ENCODE results near the gene TMEM107.

The TMEM107 gene

DNA sequence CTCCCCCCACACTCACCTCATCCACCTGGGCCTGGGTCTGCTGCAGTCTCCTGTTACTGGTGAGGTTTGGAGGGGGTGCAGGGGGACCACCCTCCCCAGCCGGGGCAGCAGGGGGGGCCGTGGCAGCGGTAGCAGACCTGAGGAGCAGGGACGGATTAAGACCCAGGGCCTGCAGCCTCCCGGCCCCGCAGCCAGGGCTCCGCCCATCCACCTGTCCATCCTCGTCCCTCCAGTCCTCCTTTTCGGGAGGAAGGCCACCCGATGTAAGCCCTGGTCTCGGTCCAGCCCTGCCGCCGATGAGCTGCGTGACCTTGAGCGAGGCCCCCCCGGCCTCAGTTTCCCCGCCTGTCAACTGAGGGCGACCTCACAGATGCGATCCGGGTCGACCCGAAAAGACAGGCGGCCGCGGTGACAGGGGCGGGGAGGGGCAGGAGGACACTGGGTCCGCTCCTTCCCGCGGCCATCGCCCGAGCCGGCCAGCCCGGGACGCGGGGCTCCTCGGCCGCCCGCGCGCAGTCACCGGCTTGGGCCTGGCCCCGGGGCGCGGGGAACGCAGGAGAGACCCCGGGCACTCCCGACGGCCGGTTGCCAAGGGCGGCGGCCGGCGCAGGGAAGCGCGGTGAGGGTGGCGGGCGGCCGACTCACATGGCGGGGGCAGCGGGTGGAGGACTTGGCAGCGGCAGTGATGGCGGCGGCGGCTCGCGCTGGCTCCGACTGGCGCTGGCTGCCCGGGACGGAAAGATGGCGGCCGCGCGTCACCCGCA, 13.8 kb downstream of the TMEM107 start, which contains the start of gene VAMP2:
TSS of gene VAMP2 (minus strand) at position 716 of the 764 bp plus-strand sequence. CDS start at position 647, 69 bp downstream.
- peak; percentile 75 for DNase-seq (ENCODE audit: low read depth)

DNA sequence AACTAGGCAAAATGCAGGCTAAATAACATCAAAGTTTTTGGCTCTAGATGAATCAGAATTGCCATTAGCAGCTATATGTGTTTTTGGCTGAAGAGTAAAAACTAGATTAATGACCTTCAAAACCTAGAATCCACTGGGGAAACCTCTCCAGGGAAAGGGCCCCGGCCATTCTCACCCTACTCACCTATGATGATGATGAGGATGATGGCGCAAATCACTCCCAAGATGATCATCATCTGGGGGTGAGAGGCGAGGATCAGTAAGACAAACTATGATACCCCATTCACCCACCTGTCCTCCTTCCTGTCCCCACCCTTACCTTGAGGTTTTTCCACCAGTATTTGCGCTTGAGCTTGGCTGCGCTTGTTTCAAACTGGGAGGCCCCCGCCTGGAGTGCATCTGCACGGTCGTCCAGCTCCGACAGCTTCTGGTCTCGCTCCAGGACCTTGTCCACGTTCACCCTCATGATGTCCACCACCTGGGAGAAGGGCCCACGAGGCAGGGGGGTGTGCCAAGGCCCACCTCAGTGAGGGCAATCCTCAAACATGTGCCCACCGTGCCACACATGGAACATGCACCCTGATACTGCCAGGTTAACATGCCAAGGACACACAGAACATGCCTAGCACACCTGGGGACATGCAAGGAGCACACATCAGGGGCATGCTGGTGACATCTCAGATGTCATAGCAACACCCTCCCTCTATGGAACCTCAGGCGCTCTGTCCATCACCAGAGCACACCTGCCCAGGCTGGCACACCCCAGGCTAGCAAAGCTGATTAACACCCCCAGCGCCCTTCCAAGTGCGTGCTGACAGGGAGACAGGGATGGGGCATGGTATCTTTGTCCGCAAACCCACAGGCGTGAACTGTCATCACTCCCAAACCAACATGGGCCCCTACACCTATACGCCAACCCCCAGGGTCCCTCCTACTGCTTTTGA, 14.6 kb downstream of the TMEM107 start:
- no peak for DNase-seq (ENCODE audit: low read depth)

DNA sequence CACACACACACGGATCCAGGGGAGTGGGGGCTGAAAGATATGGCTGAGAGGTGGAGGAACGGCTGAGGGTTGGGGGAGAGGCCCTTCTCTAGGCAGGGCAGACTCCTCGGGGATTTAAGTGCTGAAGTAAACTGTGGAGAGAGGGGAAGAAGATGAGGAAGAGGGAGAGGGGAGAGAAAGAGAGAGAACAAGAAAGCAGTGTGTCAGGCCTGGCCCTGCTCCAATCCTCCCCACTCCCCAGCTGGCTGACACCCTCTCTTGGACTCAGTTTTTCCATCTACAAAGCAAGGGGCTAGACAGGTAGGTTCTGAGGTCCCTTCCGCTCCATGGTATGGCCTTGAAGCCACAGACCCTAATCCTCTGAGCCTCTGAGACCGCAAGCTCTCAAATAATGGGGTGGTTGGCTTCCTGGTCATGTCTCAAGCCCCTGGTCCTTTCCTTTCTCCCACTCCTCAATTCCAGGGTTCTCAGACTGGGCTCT, 15.4 kb downstream of the TMEM107 start:
- DNase-seq (ENCODE audit: low read depth), result no peak

DNA sequence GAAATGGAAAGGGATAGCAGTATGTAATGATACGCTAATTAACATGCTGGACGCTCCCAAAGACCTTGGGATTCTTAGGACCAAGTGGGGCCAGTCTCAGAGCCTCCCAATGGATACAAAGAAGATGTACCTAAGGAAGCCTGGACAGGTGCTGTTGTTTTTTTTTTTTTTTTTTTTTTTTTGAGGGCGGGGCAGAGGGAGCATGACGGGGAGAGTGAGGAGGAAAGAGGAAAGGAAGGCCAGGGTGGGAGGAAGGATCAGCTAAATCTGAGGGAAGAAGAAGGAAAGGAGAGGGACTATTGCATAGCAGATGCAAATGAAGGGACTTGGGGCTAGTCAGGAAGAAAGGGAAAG, 16.0 kb downstream of the TMEM107 start:
- no peak for DNase-seq (ENCODE audit: low read depth)

DNA sequence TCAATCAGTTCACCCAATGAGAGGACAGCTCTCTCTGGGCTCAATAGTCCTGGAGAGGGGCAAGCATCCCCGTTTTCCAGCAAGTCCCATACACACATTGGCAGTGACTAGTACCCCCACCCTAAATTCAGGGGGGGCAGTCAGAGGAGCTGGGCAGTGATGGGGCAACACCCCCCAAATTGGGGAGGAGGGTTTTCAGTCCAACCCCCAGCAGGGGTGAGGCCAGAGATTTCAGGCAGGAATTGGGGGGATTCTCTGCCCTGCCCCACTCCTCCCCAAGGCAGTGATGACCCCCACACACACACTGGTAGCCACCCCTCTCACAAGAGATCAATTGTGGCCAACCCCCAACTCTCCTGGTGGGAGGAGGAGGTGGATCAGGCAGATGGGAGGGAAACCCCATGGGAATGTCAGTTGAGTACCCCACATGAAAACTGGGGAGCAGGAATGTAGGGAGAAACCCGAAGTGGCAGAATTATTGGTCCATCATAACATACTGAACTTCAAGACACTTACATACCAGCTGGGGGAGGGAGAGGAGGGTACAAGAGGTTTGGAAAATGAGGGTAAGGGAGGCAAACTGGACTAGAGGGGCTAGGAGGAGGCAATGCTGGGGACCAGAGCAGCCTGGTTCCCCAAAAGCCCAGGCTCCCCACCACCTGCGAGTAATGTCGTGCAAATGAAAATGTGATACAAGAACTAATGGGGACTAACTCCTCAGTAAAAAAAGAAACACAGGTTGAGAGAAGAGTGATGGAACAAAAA, 16.5 kb downstream of the TMEM107 start:
- no peak for DNase-seq (ENCODE audit: low read depth)

DNA sequence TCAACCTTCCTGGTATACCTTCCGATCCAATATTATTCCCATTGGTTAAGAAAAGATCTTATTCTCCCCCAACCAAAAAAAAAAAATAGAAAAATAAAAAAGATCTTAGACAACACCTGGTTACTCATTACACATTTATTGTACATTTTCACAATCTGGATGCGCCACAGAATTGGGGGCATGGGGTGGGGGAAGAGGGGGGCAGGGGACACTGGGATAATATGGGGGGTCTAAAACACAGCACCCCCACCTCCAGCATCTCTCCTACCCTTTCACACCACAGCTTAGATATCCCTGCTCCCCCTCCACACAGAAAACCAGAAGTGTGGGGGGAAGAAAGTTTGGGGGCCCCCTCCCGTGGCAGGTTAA, 17.2 kb downstream of the TMEM107 start:
- no peak for DNase-seq (ENCODE audit: low read depth)

DNA sequence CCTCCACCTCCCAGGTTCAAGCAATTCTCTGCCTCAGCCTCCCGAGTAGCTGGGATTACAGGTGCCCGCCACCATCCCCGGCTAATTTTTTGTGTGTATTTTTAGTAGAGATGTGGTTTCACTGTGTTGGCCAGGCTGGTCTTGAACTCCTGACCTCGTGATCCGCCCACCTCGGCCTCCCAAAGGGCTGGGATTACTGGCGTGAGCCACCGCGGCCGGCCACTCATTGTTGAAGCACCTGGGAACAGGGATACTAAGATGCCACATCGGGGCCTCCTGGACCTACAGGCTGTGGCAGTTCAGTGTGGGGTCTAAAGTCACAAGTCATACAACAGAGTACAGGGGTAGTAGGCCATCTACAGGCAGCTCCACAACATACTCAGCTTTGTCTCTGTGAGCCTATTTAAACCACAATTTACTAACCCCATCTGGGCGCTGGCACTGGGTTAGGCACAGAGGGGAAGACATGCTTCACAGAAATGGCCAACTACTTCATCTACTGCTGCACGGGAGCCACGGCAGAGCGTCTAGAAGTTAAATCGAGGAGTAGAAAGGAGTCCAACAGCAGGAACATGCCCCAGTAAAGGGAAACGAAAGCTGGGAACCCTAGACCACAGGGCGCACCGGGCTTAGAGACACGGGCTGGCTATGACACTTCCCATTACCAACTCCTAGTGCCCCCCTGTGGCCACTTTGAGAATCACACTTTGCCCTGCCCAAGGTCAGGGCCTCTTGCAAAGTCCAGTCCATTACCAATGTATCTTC, 17.7 kb downstream of the TMEM107 start:
- peak; percentile 79 for DNase-seq (ENCODE audit: low read depth)

DNA sequence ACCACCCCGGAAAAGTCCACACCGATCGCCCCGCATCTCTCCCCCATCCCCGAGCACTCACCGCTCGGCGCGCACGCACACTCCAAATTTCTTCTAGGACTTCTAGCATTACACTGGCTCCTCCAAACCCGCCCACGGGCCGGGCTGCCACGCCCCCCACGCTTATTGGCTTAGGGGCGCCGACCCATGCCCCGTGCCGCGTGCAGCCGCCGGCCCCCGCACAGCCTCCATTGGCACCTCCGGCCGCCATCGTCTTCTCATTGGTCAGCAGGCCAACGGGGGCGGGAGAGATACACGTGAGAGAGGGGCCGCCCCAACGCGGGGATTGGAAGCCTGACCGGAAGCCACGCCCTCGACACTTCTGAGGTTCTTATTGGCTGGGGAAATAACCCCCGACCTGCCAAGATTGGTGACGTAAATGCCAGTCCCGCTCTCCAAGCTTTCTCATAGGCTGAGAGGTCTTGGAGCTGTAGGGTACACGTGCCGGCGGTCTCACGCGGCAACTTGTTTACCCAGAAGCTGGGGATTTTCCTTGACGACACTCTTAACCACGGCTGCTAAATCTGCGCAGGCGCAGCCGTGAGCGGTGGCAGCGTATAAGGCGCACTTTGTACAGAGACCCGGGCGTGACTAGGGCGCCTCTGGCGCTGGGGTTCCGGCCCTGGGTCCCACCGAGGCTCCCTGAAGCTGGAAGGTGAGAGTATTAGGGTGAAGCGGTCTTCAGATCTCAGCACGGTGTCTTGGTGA, 19.8 kb downstream of the TMEM107 start:
- DNase-seq (ENCODE audit: low read depth), result peak; percentile 99

DNA sequence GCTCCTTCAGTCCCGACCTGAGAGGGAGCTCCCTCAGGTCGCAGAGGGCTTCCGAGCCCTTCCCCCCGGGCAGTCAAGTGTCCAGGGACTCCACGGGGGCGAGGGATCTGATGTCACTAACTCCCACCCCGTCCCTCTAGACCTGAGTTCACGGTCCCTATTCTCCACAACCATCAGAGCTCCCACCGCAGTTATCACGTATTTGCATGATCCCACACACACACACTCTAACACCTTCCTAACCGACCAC, 20.3 kb downstream of the TMEM107 start:
- DNase-seq (ENCODE audit: low read depth), result no peak

DNA sequence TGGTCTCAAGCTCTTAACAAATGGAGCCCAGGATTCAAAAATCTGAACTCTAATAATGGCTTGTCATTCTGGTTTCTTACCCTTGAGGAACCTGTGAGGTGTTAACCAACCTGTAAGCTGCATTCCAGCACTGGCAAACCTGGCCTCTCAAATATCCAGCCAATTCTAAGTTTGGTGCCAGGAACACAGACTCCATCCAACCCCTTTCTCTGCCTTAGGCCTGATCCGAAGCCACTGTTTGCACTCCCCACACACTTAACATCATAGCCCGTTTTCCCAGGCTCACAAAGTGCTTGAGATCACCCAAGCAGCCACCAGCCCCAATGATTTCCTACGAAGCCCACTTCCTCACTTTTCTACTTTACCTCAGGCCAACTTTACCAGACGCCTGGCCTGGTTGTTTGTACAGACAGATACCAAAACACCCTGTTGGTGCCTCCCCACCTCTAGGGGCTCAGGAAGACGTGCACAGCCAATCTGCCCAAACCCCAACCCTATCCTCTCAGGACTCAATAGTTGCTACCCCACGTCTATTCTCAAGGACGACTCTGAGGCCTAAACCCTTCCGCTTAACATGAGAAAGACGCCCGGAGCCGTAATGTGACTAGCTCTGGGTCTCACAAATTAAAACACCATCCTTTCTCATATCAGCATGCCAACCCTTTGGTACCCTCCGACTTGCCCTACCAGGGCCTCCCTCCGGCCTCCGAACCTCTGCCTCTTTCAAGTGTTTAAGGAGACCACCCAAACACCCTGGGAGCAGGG, 20.8 kb downstream of the TMEM107 start:
- no peak for DNase-seq (ENCODE audit: low read depth)

DNA sequence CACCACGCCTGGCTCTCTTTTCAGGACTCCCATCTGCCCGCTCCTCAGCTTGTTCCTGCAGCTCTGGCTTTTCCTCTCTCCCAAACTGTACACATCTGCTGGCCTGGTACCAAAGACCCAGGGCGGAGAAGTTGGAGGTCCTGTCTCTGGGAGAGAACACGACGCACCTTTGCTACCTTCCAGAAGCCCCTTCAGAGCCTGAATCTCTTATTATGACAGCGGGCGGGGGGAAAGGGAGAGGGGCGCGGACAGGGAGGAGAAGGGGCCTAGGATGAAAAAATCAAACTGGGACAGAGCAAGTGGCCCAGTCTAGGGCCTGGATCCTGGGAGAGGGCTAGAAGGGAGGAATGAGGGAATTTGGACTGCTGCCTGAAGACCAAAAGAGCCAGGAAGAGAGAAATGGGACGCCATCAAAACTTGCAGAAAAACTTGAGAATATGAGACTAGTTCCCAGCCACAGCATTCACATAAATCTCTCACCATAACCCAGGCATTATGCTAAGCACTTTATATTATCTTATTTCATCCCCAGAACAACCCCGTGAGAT, 21.5 kb downstream of the TMEM107 start:
- DNase-seq (ENCODE audit: low read depth), result no peak

DNA sequence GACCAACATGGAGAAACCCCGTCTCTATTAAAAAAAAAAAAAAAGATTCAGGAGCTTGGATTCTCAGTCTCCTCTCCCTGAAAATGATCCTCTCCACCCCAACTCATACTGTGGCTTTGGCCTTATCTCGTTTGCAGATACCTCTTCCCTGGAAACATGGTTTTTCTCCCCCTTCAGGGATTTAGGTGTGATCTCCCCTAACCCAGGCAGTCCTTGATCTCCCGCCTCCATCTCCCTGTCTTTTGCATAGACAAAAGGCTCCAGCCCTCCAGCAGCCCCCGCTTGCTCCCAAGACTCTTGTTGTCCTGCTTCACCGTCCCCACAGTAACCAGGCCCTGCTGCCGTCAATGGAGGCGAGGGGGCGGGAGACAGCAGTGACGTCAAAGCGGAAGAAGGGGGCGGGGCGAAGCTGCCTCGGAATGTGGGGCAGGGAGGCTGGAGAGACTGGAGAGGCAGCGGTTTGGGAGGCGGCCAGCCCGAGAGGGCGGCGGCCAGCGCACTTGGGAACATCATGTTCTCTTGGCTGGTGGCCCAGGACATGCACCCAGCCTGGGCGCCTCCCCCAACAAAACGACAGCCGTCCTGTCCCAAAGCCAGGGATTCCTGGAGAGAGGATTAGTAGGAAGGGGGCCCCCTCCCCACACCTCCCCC, 22.1 kb downstream of the TMEM107 start:
- DNase-seq (ENCODE audit: low read depth), result peak; percentile 82

DNA sequence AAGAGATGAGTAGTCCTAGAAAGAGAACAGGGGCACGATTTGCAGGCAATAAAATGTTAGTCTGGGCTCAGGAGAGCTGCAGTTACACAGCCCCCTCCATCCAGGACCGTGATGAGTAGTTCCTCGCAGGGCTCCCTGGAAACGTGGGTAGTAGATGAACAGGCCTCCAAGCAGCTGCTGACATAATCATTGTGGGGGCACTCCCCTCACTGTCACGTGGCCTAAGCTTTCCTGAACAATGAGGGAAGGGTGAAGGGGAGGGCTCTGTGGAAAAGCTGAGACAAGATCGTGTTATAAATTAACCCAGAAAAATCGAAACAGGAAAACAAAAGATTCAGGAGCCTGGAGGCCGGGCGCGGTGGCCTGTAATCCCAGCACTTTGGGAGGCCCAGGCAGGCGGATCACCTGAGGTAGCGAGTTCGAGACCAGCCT, 22.6 kb downstream of the TMEM107 start:
- DNase-seq (ENCODE audit: low read depth), result no peak

DNA sequence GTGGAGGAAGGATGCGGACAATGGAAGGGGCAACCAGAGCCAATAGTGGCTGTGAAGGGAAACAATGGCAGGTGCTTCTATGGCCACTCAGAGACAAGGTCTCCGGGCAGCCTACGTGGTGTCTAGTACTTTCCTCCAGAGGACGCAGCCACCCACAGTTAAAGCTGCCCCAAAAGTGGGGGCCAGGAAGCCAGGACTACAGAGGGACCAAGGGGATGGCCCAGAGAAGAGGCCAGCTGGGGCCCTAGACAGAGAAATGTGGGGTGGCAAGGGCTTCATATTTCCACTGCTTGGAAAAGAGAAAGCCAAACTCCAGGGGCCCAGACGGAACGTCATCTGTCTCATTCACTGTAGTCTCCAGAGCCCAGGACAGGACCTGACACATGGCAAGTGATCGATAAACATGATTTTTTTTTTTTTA, 23.1 kb downstream of the TMEM107 start:
- DNase-seq (ENCODE audit: low read depth), result no peak

DNA sequence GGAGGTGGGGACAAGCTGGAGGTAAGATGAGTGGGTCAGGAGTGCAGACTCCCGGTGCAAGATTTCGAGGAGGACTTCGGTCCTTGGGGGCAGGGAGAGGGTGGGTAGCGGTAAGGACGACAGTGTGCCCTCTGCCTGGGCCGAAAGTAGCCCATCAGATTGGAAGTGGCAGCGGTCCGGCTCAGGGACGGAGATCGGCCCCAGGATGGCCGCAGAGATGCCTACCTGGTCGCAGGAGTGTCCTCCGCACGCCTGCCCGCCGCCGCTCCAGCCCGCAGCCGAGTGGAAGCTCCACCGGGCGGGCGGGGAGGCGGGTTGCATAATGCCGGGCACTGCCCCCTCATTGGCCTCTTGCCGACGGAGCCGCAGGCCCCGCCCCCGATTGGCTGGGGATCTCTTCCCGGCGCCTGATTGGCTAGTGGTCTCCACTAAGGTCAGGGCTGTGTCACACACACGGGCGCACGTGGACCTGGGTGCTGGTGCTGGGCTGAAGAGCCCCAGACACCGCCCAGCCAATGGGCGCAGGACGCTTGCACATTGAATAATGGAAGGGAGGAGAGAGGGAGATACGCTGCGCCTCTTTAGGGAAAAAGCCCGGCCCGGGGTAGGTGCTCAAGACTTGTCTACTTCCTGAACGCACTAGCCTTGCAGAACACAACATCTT, 23.9 kb downstream of the TMEM107 start, which contains the start of gene PER1:
TSS of gene PER1 (minus strand) at position 293 of the 664 bp plus-strand sequence. CDS start 1,698 bp downstream, outside the sequence.
- peak; percentile 73 for DNase-seq (ENCODE audit: low read depth)

DNA sequence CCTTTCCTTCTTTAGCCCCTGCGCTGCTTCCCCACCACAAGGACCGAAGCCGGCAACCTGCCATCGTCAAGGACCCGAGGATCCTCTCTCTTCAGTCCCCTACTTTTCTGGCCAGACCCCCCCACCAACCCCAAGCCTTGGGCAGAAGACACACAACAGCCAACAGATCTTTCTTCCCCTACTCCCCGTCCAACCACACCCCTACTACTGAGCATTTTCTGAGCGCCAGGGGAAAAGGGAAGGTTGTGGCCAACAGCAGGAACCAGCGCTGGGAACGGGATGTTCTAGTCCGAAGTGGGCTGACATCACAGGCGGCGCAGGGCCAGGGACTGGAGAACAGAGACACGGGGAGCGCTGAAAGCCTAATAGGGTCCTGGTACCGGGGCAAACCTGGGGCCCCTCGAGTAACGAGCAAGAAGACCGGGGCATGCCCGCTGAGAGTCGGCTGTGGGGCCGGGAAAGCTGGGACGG, 24.5 kb downstream of the TMEM107 start:
- DNase-seq (ENCODE audit: low read depth), result no peak

DNA sequence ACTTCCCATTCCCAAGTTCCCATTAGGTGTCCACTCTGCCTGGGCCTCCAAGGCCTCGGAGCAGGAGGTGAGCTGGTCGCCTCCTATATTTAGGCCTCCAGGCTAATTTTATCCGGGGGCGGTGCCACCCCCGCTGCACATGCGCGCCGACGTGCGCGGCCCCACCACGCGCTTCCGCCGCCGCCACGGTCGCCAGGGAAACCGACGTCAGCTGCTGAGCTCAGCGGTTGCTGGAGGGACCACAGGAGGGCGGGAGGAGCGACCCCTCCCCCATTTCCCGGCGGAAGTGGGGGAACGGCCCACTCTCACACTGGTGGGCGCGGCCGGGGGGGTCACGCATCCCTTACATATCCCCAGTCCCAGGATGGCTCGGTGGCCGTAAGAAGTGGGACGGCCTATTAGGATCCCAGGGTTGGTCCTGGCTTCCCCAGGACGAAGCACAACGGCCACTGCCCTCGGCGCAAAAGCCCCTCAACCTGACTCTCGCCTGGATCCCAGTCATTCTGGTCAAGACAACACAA, 25.0 kb downstream of the TMEM107 start:
- peak; percentile 80 for DNase-seq (ENCODE audit: low read depth)

Data from activated T-cell treated with anti-CD3 and anti-CD28 coated beads for 1 hour (primary cell).